Measurements from ENCODE around the gene ARHGEF19.

GRCh38 chr1:16245476-16246196, 33.2 kb upstream of the ARHGEF19 start:
- TF ChIP-seq POLR2A (IDR thresholded peaks at IDR 0.05; ENCODE audit: low read length) (no peak), GATA1 (IDR thresholded peaks at IDR 0.05; ENCODE audit: low read depth, low read length) (no peak)
